HG03045 (cell line): ENCODE results near the gene CD226.
A peak's percentile ranks its signal among the peaks of the same experiment; 100 is the strongest.
"Not testable (repeated sequence)": the region's sequence is repeated elsewhere in the genome, so short reads cannot be mapped to it uniquely, and the experiment has no call there.

Experiments used
- ATAC-seq: cut with Tn5 transposase; IDR thresholded peaks from one replicate; pipeline ENCODE4 v1.9.1; 2021; ENCODE audit warnings: mild to moderate bottlenecking, moderate library complexity; ENCODE audit not compliant: unreplicated experiment

CD226 gene

DNA sequence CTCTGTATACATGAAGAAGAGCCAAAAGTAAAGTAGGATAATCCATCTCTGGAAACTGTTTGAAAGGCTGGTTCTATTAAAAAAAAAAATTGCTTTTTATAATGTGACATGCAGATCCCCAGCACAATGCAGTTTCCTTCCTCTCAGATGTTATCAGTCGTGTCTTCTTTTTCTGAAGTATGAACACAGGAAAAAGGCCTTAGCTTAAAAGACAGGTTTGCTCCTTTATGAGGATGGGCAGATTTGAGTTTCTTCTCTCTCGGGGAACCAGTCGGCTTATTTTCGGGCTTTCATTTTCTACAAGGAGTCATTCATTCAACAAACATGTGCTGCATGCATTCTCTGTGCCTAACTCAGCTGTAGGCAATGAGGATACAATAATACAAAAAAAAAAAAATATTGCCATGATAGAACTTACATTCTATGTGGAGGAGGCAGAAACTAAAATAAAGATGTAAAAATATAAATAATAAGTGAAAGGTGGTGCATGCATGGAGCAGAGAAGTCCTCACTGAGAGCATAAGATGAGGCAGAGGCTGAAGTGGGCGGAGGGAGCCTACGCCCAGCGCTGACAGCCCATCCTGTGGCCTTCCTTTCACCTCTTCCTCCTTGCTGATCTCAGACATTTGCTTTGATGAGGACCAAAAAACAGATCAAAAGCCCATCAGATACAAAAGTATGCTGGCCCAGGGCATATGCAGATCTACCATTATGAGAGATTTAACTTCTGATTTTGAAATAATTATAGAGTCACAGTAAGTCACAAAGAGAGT lies at the start of gene CD226:
TSS of gene CD226 (minus strand) at position 513 of the 773 bp plus-strand sequence. CDS start at position 46, 467 bp downstream.
- peak; percentile 45 for ATAC-seq

DNA sequence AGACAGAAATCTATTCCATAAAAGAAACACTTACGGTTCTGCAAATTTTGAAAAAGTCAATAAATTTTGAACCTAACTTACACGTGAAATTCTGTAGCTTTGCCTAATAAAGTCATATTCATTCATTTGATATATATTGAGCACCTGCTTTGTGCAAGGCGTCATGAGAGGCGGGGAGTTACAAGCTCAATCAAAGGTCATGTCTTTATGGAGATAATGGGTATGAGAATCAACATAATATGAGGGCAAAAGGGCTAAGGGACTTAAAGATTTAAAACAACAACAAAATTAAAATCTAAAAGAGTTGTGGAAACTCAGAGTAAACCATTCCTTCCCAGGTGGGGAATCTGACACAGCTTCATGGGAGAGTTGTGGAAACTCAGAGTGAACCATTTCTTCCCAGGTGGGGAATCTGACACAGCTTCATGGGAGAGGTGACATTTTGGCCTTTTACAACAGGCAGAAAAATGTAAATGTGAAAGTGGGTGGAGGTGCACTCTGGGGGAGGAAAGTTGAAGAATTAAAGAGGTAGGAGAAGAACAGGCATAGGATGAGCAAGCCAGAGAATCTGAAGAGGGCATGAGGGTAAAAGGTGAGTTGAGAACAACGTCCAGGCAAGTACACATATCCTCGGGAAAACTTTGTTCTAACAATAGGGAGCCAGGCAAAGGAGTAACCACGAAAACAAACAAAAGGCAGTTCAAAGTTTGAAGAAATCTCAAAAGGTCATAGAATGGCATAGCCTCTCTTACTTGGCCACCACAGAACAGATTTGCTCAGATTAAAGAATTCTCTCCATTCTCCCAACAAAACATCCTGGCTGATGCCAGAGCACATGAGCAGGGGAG lies 49.5 kb upstream of the CD226 start:
- no peak for ATAC-seq

DNA sequence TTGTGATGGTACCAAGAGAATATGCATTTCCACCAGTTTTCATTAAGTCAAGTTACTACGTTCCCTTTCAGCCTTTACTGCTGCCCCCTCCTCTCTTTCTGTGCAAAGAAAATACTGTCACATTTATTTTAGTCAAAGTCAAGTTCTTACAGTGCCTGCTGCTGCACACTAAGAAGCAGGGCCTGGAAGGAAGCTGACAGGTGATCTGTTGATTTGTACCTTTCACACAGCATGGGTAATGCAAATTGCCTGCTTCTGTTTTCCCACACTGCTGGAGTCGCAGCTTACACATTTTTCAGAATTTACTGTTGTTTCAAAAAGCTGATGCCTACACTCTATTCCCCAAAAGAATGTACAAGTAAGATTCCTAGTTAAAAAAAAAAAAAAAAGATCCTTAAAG lies 48.7 kb upstream of the CD226 start:
- ATAC-seq: no peak

DNA sequence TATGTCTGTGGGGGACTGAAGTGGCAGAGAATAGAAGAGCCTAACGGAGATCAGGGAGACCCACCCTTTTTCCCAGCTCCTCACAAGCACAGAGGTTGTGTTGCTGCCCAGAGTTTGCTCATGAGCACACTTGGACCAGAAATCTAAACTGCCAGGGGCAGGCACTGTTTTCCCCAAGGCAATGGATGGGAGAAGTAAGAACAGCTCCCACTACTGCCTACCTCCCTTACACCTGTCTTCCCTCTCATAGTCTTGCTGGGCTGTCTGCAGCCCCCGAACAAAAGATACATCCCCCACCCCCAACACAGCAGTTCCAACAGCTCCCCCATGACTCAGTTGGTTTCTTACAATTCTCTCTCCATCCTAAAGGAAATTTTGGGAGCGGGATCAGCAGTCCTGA lies 48.1 kb upstream of the CD226 start:
- no peak for ATAC-seq

DNA sequence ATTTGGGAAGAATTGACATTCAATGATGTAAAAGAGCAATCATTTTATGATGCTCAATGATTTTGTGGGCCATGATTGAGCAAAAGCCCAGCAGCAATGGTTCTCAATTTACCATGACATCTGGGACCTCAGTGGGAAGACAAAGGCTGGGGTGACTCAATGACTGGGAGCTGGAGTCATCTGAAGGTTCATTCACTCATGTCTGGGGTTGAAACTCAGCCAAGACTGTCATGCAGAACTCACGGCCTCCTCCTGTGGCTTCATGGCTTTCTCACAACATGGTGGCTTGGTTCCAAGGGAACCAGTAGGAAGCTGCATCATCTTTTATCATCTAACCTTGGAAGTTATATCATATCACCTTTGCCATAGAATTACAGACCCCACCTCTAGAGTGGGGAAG lies 45.1 kb upstream of the CD226 start:
- no peak for ATAC-seq

DNA sequence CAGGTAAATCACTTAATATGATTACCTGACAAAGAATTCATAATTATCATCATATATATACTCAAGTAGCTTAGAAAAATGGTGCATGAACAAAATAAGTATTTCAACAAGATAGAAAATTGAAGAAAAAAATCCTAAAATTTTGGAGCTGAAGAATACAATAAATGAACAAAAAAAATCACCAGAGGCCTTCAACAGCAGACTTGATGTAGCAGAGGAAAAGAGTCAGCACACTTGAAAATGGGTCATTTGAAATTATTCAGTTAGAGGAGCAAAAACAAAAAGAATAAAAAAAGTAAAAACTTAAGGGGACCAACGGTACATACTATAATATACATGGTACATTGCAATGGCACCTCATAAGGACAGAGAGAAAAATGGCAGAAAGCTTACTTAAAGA lies 40.2 kb upstream of the CD226 start:
- no peak for ATAC-seq

DNA sequence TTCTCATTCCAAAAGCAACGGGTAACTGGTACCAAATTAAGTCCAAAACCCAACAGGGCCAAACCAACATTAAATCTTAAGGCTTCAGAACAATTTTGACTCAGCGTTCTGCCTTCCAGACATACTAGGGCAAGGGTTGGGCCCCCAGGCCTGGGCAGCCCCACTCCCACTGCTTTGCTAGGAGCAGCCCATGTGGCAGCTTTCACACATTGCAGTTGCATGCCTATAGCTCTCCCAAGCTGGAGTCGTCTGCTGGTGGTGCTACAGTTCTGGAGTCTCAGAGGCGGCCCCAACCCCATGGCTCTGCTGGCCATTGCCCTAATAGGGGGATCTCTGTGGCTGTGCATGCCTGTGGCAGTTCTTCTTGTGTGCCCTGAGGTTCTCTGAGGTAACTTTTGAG lies 37.6 kb upstream of the CD226 start:
- no peak for ATAC-seq

DNA sequence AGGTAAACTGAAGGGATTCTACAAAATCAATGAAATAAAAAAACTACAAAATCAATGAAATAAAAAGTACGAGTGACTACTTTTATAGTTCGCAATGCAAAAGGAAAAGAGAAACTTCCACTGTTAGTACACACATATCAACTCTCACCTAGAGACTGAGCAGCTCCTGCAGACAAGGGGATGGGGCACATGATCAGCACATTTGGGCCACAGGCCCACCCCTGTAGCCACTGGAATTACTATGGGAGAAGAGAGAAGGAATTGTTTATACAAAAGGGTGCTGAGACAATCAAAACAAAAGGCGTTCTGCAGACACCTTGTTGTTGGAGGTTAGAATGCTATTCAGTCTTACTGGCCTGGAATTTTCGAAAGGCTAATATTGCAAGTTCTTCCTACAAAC lies 34.7 kb upstream of the CD226 start:
- no peak for ATAC-seq

DNA sequence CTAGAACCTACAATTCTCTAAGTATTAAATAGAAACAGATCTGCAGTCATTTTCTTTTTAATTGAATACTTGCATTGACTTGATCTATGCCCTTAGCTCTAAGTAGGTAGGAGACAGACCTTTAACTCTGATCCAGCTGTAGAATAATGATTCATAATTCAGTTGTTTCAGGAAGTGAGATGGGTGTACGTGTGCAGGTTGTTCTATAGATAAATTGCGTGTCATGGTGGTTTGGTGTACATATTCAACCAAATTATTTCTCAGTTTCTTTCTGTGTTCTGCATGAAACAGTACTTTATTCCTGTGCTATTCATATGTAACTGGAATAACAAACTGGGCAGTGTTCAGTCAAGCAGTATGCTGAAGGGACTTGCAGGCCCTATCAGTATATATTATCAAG lies 34.3 kb upstream of the CD226 start:
- no peak for ATAC-seq

DNA sequence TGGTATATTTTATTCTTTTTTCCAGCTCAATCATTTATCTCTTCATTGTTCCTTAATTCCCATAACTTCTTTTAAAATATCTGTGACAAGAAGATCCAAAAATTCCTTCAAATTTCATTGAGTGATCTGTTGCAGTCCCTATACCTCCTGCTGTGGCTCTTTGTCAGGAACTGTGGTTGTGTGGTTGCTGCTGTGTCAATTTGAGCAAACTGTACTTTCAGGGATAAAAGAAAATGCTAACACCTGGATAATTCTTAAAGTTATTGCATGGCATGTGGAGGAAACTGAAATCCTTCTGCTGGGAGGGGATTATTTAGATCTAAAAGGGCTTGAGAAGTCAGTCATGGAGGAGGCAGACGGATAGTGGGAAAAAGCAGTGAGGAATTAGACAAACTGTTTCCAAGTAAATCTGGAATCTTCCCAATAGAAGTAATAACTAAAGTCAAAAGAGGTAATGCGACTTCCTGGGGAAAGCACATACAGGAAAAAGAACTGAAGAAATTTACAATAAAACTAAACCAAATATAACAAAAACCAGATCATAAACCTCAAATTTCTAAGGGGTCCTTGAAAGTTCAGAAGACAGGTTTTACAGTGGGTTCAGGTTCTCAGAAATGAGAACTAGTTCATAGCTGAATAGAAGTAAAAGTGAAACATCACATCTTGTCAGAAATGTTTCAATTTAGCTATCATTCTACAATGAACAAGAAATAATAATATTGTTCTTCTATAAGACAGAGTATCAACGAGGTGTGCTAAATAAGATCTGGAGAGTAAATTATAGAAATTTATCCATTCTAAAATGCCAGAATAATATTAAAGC lies 33.5 kb upstream of the CD226 start:
- ATAC-seq: no peak

DNA sequence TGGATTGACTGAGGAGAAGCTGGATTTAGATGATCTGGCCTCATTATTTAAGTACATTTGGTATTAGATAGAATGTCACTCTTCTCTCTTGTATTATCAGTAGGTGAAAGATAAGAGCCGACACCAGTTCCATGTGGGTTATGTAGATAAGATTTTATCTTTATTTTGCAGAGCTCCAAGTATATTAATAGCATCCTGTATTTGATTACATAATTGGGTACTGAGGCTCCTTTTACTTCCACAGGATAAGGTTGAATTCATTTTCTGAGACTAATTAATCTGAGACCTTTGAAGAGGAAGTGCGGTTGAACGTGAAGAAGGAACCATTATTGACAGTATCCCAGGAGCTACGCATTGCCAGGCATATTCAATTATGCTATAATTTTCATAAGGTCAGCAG lies 32.8 kb upstream of the CD226 start:
- ATAC-seq: no peak

DNA sequence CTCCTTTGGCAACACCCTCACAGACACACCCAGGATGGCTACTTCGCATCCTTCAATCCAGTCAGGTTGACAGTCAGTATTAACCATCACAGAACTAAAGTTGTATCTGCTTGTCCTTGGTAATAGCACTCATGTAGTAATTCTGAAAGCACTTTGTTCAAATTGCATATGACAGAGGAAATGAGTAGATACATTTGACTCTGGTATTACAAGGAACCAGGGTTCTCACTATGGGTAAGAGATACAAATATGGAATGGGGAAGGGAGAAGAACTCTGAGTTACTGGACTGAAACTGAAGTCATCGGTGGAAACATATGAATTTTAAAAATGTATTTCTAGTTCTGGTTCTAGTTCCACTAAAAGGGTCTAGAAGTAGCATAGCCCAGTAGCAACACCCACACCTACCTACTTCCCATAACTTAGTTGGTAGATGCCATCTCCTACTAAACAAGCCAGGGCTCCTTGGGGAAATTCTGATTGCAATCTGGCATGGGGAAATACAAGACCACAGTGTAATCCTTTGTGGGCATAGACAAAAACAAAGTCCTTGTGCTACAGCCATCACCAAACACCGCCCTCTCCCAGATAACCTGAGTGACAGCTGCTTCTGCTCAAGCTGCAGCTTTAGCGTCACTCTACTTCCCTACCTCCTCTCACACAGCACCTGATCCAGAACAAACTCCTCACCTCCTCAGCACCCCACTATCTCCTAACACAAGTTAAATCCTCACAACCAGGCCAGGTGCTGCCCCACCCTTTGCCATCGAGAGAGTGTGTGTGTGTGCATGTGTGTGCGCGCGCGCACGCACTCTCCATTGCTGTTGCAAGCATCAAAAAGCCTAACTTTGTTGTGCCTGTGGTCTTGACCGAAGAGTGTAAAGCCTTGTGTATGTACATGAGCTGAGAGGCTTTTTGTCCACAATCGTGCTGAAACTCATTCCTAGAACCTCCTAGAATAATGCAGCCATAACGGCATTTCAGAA lies 31.4 kb upstream of the CD226 start:
- ATAC-seq: peak; percentile 86

DNA sequence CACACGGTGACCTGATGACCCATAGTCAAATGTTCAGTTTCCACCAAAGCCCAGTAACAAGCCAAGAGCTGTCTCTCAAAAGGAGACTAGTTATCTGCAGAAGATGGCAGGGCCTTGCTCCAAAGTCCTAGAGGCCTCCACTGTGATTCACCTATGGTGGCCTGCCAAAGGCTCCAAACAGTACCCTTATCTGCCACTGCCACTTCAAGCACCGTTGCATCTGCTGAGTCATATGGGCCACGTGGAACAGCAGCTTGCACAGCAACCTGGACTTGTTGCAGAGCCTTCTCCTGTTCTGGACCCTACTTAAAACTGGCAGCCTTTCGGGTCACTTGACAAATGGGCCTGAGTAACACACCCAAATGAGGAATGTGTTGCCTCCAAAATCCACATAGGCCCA lies 27.6 kb upstream of the CD226 start:
- ATAC-seq: not testable (repeated sequence)

DNA sequence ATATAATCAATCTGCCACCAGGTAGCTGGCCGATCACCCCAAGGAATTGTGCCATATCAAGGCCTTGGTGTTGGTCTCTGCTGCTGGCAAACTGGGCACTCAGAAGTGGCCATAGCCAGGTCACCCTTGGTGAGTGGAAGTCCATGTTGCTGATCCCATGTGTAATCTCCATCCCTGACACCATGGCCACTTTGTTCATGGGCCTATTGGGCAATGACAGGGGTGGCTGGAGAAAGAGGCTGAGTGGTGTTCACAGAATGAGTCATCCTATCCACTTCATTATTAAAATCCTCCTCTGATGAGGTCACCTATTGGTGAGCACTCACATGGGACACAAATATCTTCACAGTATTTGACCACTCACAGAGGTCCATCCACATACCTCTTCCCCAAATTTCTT lies 26.7 kb upstream of the CD226 start:
- no peak for ATAC-seq

DNA sequence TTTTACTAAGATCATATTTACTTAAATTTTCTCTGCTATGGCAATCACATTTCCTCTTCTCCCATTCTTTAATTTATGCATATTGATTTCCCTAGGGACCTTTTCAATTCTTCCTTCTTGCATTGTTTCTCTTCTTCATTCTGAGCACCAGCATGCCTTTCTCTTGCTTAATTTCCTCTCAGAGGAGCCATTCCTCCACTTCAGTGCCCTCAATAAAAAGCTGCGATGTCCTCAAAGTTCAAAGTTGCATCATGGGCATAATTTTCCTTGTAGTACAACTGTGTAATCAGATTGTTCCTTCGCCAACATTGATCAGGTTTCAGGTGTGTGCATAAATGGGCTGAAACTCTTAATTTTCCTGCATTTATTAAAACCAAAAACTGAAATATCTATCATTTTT lies 21.8 kb upstream of the CD226 start:
- ATAC-seq: no peak

DNA sequence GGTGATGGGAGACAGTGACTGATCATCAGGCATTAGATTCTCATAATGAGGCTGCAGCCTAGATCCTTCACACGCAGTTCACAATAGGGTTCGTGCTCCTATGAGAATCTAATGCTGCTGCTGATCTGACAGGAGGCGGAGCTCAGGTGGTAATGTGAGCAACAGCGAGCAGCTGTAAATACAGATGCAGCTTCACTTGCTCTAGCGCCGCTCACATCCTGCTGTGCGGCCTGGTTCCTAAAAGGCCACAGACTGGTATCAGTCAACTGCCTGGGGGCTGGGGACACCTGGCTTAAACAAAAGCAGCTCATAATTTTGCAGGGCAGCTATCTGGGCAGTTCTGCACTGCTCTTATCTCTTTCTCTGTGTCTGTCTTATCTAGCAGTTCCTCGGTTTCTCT lies 20.4 kb upstream of the CD226 start:
- ATAC-seq: no peak

DNA sequence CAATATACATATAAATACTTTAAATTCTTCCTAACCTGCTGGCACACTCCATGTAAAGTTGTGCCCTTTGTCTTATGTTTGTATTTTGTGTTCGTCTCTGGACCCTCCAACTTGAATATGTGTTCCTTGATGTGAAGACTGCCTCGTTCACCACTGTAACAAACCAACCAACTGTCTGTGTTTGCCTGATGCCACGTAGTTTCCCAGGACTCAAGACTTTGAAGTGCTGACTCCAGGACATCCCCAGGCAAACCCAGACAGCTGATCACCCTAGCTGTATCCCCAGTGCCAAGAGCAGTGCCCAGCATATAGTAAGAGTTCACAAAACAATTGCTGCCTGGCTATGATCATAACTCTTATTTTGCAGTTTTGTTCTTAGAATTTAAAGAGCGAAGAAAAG lies 15.5 kb upstream of the CD226 start:
- no peak for ATAC-seq

DNA sequence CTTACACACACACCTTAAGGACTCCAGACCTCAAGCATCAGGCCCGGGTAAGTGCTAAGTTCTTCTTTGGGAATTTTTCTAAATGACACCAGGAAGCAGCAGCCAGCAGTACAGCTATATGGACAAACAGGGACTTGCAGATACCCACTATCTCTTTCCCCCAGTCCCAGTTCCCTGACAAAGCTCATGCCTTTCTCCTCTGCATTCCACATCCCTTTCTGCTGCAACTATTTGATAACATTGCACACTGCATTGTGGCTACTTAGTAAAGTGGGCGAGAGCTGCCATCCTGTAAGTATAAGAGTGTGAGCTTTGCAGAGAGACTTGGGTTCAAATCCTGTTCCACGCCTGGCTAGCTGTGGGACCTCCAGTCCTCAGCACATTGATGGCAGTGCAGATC lies 14.0 kb upstream of the CD226 start:
- no peak for ATAC-seq

DNA sequence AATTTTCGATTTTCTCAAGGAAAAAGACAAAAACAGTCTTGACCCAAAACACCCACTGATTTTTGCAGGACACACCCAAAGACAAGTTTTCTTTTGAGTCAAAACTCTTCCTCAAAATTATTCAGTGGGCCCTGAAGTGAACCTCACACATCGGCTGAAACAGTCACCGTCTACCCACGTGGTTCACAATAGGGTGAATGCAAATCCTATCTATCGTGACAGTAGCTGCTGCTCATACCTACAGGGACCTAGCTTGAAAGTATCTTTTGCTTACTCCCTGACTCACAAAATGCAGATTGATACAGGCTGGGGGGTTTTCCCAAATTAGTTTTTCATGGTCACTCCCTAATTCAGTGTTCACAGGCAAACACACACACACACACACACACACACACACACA lies 10.7 kb upstream of the CD226 start:
- peak; percentile 61 for ATAC-seq

DNA sequence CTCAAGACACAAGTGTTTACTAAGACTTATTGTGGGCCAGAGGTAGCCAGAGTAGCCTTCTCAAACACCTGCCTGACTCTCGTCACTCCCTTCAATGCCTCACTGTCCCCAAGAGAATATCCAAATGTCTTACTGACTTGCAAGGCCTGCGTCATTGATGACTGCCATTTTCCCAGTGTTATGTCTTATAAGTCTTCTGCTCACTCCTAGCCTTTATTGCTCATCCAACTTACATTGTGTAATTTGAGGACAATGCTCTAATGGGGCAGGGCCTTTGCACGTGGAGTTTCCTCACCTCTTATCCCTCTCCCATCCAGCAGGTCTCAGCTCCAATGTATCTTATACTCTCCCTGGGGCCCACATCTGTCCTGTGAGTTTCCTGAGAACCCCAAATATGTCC lies 10.1 kb upstream of the CD226 start:
- ATAC-seq: no peak
